Erythroblast (primary cell): Measurements from ENCODE around the gene ALG14.
"Not testable (repeated sequence)": the region's sequence is repeated elsewhere in the genome, so short reads cannot be mapped to it uniquely, and the experiment has no call there.

Experiments
- GATA1 ChIP-seq: IDR thresholded peaks from 2 replicates; pipeline ENCODE4 v1.6.1; 2011; ENCODE audit warnings: low read depth, mild to moderate bottlenecking, control low read depth, low read length, moderate library complexity
- POLR2A ChIP-seq: IDR thresholded peaks from 2 replicates; pipeline ENCODE4 v1.6.1; 2011; ENCODE audit warnings: mild to moderate bottlenecking, low read length

DNA sequence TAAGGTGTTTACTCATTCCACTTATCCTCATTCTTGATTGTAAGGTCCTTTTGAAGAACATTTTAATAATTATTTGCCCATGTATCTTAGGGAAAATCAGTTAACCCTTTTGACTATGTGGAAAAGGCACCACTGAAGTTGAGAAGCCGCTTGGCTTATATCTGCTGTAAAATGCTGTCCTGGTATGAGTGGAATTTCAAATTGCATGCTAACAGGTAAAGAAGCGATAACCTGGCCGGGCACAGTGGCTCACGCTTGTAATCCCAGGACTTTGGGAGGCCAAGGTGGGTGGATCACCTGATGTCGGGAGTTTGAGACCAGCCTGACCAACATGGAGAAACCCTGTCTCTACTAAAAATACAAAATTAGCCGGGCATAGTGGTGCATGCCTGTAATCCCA is 53.3 kb downstream of the ALG14 start:
- TF ChIP-seq POLR2A, GATA1: not testable (repeated sequence)
